ENCODE data around the gene KCNJ6.

DNA sequence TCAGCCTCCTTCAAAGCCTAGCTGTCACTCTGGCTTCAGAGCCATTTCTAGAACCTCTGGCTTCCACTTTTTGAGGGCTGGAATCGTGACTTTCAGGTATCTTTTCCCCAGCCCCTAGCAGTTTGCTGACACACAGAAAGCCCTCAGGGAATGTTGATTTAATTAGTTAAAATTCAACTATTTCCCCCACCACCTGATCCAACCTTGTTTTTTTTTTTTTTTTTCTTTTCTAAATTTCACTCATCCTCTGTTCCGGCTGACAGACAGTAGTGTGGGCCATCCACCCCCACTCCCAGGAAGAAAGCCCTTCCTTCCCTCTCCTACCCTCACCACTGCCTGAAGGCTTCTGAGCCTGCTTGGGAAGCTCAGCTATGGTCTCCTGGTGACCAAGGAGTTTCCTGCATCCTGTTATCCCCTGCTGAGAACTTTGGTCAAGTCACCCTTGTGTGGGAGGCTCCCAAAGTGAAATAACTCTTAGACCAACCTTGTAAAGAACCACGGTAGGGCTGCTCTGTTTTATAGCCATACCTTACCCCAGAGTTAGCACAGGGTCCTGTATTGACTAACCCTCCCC lies 29.4 kb downstream of the KCNJ6 start:
- TF ChIP-seq EZH2phosphoT487 (IDR thresholded peaks at IDR 0.05; ENCODE audit: borderline replicate concordance, low read depth, low read length), result no peak
- TF ChIP-seq, protein P1, sequence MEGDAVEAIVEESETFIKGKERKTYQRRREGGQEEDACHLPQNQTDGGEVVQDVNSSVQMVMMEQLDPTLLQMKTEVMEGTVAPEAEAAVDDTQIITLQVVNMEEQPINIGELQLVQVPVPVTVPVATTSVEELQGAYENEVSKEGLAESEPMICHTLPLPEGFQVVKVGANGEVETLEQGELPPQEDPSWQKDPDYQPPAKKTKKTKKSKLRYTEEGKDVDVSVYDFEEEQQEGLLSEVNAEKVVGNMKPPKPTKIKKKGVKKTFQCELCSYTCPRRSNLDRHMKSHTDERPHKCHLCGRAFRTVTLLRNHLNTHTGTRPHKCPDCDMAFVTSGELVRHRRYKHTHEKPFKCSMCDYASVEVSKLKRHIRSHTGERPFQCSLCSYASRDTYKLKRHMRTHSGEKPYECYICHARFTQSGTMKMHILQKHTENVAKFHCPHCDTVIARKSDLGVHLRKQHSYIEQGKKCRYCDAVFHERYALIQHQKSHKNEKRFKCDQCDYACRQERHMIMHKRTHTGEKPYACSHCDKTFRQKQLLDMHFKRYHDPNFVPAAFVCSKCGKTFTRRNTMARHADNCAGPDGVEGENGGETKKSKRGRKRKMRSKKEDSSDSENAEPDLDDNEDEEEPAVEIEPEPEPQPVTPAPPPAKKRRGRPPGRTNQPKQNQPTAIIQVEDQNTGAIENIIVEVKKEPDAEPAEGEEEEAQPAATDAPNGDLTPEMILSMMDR (conservative IDR thresholded peaks at IDR 0.05; ENCODE audit: low read length), result no peak
